Measurements from ENCODE around the gene COL26A1. TPM values are rescaled to one million over a fixed set of nuclear protein-coding genes. Genes with fewer than 3 reads are reported as not detected.

COL26A1 gene
- total RNA-seq, 3 donors from 2014 or later: not detected

GRCh38 chr7:101555921-101556275 lies 193.2 kb downstream of the COL26A1 start:
- intact Hi-C loops (cut with DNase I, micrococcal nuclease): no loop called here

GRCh38 chr7:101556453-101556968 lies 193.8 kb downstream of the COL26A1 start:
- ATAC-seq: no peak
- H3K36me3 ChIP-seq (ENCODE audit: low read depth): no peaks in the 10 kb centered on the region
- H3K4me3 ChIP-seq: no peak overlapping the region
- TF ChIP-seq CTCF (IDR thresholded peaks at IDR 0.05): no peak
- H3K4me1 ChIP-seq (ENCODE audit: low read depth): no peaks in the 10 kb centered on the region
- intact Hi-C loops (cut with DNase I, micrococcal nuclease): no loop called here
- no peaks in the 10 kb centered on the region for H3K9me3 ChIP-seq
- DNase-seq: no peak

More at GRCh38 chr7:101555921-101556275, 193.2 kb downstream of the COL26A1 start:
- Histone ChIP-seq H3K4me3 (no peak overlapping the region), H3K36me3 (ENCODE audit: low read depth) (no peaks in the 10 kb centered on the region), H3K9me3 (no peaks in the 10 kb centered on the region), H3K4me1 (ENCODE audit: low read depth) (no peaks in the 10 kb centered on the region)
- ATAC-seq (no peak), DNase-seq (no peak)
- no peak for TF ChIP-seq CTCF (IDR thresholded peaks at IDR 0.05)

- no peak for DNase-seq
Measured at GRCh38 chr7:101557421-101557820, 194.7 kb downstream of the COL26A1 start.

GRCh38 chr7:101557978-101558741 lies 195.5 kb downstream of the COL26A1 start:
- no peak for DNase-seq
- intact Hi-C loops (cut with DNase I, micrococcal nuclease): no loop called here
- no peak for TF ChIP-seq CTCF (IDR thresholded peaks at IDR 0.05)
- Histone ChIP-seq H3K9me3 (no peaks in the 10 kb centered on the region), H3K36me3 (ENCODE audit: low read depth) (no peaks in the 10 kb centered on the region), H3K4me3 (no peak overlapping the region), H3K4me1 (ENCODE audit: low read depth) (no peaks in the 10 kb centered on the region)
- no peak for ATAC-seq

More at GRCh38 chr7:101557421-101557820, 194.7 kb downstream of the COL26A1 start:
- intact Hi-C loops (cut with DNase I, micrococcal nuclease): no loop called here
- ATAC-seq: no peak
- TF ChIP-seq CTCF (IDR thresholded peaks at IDR 0.05): no peak
- no peaks in the 10 kb centered on the region for H3K4me1 ChIP-seq (ENCODE audit: low read depth)
- no peak overlapping the region for H3K4me3 ChIP-seq
- no peaks in the 10 kb centered on the region for H3K36me3 ChIP-seq (ENCODE audit: low read depth)
- H3K9me3 ChIP-seq: no peaks in the 10 kb centered on the region

GRCh38 chr7:101558742-101559325 lies 196.2 kb downstream of the COL26A1 start:
- H3K4me1 ChIP-seq (ENCODE audit: low read depth): no peaks in the 10 kb centered on the region
- intact Hi-C loops (cut with DNase I, micrococcal nuclease): no loop called here
- DNase-seq: no peak
- no peak for TF ChIP-seq CTCF (IDR thresholded peaks at IDR 0.05)
- H3K4me3 ChIP-seq: no peak overlapping the region
- ATAC-seq: peak; percentile 21
- H3K36me3 ChIP-seq (ENCODE audit: low read depth): no peaks in the 10 kb centered on the region
- no peaks in the 10 kb centered on the region for H3K9me3 ChIP-seq
